ENCODE data around the gene TRIM41.
"Not testable (repeated sequence)": the region's sequence is repeated elsewhere in the genome, so short reads cannot be mapped to it uniquely, and the experiment has no call there.

Gene TRIM41

DNA sequence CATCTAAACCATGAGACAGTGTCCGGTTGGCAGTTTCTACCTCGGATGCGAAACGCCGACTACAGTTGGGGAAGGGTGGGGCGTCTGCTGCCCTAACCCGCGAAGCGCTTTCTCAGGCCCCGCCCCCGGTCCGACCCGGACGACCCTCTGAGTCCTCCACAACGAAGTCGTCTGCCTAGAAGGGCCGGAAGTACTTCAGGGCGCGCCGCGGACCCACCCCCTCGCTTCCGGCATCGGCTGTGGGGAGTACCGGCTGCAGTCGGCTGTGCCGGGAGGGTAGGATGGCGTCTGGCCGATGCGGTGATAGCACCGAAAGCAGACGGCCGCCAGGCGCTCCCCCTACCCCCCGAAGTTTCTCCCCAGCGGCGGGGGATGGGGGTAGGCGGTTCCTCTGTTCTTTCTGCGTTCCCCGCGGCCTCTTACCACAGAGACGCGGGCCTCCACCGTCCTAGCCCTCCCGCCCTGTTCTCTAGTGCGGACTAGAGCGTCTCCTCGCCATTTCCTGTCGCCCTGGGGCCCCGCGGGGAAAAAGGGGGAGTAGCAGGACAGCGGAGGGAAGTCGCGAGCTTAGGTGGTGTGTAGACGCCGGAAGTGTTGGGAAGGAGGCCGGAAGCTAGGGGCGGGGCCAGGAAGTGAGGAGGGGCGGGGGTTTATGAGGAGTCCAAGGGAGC, at the start of gene TRIM41:
Gene TRIM41 (plus strand): TSS at position 224 of the 671 bp plus-strand sequence. CDS start 719 bp downstream, outside the sequence.
- peak; percentile 99 for DNase-seq (ENCODE audit: low spot score)

DNA sequence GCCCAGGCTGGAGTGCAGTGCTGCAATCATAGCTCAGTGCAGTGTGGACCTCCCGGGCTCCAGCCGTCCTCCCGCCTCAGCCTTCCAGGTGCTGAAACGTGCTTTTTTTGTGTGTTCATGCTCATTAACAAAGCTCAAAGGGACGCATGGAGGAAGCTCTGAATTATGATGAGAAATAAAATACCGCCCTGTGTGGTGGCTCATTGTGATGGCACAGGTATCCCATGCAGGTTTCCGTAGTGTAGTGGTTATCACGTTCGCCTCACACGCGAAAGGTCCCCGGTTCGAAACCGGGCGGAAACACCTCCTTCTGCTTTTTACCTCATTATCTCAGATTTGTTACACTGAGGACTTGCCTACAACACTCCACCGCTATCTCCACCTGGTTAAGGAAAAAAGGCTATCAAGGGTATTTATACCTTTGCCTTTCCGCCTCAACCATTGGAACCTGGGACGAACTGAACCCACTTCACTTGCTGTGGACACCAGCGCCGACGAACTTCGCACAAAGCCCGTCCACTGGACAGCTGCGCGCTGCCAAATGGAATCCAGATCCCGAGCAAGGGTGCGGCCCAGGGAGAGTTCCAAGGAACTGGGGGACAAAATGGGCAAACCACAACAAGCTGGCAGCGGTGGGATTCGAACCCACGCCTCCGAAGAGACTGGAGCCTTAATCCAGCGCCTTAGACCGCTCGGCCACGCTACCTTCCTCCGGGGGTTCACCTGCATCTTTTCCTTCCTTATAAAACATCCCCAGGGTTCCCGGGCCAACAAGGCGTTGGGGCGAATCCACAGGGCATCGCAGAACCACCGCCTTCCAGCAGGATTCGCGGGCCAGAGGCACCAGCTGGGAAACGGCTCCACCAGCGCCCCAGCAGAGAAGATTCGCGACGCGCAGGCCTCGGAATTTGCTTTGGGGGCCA, 49.4 kb upstream of the TRIM41 start:
- peak; percentile 84 for DNase-seq (ENCODE audit: low spot score)

DNA sequence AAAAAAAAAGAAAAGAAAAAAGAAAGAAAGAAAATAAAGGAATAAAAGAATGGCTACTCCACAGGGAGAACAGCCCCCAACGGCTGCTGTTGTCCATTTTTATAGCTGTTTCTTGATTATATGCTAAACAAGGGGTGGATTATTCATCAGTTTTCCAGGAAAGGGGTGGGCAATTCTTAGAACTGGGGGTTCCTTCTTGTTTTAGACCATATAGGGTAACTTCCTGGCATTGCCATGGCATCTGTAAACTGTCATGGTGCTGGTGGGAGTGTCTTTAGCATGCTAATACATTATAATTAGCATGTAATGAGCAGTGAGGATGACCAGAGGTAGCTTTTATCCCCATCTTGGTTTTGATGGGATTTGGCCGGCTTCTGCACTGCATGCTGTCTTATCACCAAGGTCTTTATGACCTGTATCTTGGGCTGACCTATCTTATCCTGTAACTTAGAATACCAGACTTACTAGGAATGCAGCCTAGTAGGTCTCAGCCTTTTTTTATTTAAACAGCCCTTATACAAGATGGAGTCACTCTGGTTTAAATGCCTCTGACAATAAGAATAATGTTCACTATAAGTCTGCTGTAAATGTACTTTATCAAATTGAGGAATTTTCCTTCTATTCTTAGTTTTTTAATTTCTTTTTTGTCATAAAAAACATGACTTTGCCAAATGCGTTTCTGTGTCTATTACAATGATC, 46.7 kb upstream of the TRIM41 start:
- no peak for DNase-seq (ENCODE audit: low spot score)

DNA sequence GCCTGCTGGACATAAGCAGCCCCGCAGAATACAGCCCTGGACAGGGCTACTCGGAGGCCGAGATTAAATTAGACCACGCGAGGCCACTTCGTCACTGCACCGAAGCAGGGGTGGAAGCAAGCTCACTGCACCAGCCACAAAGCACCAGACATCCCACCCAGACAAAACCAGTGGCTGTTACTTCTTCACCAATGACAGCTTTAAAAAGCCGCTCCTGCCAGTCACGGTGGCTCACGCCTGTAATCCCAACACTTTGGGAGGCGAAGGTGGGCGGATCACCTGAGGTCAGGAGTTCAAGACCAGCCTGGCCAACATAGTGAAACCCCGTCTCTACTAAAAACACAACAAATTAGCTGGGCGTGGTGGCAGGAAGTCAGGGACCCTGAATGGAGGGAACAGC, 45.5 kb upstream of the TRIM41 start:
- not testable (repeated sequence) for DNase-seq (ENCODE audit: low spot score)

DNA sequence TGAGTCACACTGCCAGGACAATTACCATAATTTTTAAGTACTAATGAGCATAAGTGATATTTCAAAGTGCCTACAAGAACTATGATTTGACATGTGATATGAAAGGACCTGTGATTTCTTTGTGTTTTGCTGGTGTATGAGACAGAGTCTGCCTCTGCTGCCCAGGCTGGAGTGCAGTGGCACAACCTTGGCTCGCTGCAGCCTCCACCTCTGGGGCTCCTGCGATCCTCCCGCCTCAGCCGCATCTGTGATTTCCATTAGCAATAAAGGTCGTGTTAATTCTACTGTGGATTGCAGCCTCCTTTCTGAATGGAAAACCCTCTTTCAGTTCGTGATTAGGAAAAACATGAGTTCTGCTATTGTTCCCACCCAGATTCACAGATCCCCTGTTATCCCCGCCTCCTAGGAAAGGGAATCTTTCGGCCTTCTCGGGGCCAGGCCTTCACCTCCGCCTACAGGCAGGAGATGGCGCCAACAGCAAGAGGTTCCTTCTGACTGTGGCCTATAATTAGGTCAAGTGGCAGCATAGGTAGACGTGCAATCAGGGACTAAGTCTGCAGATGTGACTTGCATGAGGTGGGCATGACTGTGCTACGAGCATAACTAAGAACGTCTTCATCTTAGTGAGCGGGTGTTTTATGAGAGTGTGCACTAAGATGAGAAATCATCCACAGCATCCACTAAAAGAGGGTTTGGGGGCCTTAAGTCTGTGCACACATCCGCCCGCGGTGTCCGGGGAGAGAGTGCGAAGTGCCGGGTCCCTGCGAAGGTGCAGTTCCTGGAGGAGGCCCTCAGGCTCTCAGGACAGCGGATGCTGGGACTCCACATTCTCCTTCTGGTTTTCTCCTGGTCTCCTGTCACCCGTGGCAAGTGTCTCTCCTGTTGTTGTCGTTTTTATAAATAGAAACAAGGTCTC, 41.2 kb upstream of the TRIM41 start:
- DNase-seq (ENCODE audit: low spot score): peak; percentile 65

DNA sequence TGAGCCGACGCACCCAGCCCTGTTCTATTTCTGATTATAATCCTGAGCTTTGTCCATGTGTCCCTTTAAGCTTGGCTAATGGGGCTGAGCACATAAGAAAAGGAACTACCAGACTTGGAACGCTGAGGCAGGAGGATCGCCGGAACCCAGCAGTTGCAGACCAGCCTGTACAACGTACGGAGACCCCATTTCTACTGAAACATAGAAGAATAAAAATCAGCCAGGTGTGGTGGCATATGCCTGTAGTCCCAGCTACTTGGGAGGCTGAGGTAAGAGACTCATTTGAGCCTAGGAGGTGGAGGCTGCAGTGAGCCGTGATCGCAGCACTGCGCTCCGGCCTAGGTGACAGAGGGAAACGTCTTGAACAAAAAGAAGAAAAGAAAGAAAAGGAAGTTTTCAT, 40.4 kb upstream of the TRIM41 start:
- DNase-seq (ENCODE audit: low spot score): no peak

DNA sequence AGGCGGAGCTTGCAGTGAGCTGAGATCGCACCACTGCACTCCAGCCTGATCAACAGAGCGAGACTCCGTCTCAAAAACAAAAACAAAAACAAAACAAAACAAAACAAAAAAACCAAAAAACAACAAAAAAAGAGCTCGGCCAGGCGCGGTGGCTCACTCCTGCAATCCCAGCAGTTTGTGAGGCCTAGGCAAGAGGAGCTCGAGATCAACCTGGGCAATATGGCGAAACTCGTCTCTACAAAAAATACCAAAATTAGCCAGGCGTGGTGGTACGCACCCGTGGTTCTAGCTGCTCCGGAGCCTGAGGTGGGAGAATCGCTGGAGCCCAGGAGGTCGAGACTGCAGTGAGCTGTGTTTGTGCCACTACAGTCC, 38.2 kb upstream of the TRIM41 start:
- DNase-seq (ENCODE audit: low spot score): no peak

DNA sequence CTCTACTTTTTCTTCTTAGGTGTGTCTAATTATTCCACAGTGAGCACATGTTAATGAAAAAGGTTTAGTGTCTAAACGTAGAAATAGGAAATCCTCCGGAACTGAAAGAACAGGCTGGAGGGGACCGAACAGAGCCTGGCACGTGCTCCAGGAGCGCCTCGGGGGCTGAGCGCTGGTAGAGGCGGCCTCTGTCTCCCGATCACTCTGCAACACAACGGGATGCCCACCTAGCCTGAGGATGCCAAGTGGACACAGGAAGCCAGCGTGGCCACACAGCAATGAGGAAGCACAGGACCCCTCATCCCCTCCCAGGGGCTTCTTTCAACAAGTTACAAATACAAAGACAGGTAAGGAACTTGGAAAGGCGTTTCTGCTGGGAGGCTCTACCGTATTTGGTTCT, 37.5 kb upstream of the TRIM41 start:
- no peak for DNase-seq (ENCODE audit: low spot score)

DNA sequence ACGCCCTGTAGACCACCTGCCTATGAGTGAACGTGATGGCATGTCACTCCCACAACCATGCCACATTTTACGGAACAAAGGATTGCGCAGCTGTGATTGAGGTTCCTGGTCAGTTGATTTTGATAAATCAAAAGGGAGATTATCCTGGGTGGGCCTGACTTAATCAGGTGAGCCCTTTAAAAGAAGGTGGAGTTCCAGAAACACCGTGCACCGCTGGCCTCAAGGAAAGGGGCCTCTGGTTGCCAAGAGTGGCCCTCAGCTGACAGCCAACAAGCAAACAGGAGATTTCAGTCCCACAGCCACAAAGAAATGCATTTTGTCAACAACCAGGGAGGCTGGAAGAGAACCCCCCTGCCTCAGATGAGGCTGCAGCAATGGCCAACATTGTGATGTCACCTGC, 37.1 kb upstream of the TRIM41 start:
- DNase-seq (ENCODE audit: low spot score): no peak

DNA sequence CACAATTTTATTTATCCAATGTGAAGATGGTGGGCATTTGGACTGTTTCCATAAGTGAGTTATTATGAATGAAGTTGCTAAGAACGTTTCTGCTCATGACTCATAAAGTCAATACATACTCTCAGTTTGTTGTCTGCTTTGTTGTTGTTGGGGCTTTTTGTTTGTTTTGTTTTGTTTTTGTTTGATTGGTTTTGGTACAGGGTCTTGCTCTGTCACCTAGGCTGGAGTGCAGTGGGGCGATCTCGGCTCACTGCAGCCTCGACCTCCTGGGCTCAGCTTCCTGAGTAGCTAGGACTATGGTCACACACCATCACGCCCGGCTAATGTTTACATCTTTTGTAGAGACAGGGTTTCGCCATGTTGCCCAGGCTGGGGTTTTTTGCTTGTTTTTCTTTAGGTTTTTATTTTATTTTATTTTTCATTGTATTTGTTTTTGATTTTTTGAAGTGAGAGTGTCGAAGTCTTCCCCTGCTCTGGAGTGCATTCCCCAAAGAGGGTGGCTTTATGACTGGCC, 36.0 kb upstream of the TRIM41 start:
- DNase-seq (ENCODE audit: low spot score): no peak

DNA sequence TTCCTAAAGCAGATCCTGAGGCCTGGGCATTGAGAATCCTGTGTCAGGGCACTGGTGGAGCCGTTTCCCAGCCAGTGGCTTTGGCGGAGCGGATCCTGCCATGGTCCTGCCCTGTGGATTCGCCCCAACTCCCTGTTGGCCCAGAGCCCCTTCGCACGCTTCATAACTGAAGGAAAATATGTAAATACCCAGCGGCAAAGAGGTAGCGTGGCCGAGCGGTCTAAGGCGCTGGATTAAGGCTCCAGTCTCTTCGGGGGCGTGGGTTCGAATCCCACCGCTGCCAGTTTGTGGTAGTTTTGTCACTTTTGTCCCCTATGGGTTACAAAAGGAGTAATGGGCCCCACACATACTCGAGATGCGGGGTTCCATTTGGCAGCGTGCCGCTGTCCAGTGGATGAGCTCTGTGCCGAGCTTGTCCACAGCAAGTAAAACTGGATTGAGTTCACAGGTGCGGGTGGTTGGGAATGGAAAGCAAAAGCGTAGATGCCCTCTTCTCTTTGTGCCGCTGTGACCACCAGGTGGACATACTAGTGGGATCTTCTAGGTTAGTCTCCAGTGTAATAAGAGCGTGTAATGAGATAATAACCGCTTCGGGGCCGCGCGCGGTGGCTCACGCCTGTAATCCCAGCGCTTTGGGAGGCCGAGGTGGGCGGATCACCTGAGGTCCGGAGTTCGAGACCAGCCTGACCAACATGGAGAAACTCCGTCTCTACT, 35.4 kb upstream of the TRIM41 start:
- DNase-seq (ENCODE audit: low spot score): peak; percentile 87

DNA sequence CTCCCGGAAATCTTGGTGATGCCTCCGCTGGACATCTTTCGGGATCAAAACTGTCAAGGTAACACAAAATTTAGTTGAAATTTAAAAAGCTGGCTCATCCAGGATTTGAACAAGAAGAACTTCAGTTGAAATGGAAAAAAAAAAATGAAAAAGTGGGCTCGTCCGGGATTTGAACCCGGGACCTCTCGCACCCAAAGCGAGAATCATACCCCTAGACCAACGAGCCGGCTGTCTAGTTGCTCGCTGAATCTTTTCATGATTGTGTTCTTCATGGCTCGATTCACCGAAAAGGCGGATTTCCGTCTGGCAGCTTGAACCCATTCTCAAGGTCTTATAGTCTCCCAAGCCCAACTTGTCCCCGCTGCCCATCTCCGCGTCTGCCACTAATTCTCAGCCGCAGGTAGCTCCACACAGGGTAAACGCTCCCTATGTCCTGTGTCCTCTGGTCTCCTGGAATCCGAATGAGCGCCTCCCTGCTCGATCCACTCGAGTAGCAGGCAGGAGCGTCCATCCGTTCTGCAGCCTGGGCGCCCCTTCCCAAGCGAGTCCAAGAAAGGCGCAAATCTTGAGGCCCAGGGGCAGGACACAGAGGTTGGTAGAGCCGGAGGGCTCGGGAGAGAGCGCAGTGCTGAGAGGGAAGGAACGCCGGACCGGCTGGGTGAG, 34.2 kb upstream of the TRIM41 start:
- DNase-seq (ENCODE audit: low spot score): peak; percentile 87

DNA sequence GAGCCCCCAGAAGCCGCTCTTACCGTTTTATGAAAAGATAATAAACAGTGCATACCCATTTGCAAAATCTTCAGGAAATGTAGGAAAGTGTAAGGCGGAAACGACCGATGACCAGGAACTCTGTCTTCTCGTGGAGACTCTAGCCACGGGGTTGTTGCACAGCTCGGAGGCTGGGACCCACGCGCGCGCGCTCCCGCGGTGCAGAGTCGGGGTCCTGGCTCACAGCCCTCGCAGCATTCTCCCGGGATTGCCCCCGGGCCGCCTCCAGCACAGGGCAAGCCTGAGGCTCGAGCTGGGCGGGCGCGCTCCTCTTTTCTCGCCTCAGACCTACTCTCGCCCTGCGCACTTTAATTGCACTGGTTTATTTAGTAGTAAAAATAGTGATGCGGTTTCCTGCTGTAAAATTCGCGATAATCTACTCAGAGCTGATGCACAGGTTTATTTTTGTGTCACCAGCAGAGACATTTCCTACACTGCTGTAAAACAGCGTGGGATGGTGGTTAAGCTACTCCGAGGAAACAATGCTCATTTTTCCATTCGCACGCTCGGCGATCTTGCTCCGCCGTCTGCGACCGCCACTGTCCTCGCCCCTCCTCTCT, 33.6 kb upstream of the TRIM41 start:
- peak; percentile 50 for DNase-seq (ENCODE audit: low spot score)

DNA sequence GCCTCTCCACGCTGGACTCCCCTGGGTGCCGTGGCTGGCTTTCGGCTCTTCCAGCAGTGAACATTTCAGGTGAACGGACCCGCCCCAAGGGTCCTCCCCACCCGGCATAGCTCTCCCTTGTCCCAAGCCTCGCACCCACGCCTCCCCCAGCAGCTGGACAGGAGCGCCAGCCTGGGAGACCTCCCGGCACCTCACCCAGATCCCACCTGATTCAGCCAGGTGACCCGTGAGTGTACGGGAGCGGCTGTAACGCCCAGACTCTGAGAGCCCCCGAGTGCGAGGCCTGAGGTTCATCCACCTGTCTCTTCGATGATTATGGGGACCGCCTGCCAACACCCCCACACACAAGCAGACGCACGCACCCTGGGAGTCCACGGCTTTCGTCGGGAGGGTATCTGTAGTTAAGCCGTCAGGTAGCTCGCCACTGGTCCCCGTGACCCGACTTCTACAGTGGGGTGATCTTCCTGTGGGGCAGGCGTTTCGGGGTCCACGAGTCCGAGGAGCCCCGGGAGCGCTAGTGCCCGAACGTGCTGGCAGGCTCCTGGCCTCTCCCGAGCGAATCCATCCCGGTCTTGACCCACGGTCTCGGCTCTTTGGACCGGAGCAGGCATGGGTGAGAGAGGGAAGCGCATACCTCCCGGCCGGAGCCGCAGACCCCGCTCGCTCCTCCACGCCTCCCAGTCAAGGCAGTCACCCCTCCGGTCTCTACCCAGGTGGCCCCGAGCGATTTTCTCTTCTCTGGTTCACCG, 32.9 kb upstream of the TRIM41 start:
- DNase-seq (ENCODE audit: low spot score): no peak

DNA sequence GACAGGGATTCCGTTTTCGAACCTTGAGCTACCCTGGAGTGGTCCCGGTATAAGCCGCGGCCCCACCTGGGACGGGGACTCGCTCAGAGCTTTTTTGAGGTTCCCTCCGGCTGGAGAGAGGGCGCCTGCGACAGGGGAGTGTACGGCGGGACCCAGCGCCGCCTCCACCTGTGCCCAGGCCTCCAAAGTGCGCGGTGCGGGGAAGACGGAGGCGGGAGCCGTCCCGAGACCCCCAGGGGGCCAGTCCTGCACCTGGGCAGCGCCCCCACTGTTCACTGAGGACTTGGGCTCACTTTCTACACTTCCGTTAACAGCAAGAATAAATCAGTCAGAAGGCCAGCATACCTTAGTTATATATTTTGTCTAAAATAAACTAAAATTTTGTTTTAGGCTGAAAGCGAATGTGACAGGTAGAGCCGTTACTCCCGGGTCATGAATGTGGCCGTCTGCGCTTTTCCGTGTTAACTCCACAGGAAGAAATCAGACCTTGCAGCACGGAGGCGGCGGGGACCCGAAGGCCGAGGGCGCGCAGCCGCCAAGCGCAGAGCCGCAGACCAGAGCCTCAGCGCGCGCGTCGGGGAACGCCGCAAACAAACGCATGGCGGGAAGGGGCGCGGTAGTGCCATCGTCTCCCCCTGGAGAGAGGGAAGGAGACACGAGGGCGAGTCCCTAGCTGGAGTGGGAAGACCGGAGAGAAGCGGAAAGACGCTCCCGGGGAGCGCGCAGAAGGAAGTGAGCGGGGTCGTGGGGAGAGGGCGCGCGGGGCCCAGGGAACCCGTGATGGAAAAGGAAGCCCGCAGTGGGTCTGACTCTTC, 32.2 kb upstream of the TRIM41 start:
- no peak for DNase-seq (ENCODE audit: low spot score)

DNA sequence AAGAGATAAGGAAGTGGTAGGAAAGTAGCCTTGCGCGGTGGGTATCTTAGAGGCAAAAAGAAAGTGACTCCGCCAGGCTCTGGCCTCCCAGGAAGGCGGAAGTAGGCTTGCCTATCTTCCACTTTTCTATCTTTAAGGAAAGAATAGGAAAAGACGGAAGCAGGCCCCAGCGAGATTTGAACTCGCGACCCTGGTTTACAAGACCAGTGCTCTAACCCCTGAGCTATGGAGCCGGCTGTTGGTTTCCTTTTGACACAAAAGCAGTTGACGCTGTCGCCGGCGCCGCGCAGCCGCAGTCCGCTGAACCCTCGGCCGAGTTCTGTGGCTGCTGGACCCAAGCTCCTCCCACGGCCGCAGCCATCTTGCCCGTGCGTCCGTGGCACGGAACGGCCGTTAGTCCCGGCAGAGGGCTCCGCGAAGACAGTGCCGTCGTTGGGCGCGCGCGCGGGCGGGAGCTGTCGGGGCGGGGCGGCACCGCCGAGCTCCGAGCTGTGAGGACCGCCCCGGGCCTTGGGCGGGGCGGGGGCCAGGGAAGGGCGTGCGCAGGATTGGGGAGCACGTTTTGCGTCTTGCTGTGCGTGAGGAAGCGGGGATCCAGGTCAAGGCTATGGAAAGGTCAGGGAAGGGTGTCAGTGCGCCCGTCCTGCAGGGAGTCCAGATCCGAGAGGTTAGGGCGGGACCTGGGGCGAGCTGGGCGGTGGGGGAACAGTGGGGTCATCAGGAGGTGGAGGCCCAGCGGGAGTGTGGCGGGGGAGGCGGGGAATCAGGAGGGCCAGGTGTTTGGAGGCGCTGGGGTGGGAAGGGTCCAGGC, 31.4 kb upstream of the TRIM41 start:
- DNase-seq (ENCODE audit: low spot score): peak; percentile 95

DNA sequence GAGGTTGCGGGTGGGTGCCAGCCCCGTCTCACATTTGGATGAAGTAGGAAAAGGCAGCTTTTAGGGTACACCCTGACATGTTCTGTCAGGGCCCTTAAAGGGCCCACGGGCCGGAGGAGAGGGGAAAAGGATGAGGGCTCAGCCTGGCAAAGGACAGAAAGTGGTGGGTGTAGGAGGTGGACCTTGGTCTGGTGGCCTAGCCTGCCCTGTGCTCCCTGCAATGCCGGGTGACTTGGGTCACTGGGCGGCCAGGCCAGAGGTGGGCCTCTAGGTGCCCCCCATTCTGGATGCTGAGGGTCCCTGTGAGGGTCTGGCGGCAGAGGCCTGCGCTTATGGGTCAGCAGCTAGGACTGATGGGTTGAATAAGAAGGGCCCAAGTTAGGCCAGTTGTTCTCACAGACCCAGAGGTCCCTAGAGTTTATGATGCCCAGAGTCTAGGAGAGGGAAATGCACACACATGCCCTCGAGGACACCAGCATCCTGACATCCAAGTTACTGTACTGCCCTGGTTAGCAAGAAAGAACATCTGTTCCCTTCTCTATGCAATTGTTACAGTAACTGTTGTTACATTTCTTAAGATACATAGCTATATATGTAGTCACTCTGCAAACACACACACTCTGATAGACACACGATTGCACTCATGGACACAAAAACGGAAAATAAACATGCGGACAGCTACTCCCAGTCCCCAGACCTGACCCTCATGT, 30.6 kb upstream of the TRIM41 start:
- DNase-seq (ENCODE audit: low spot score): no peak
